ENCODE results near the gene XXYLT1.
"Not testable (repeated sequence)": the region's sequence is repeated elsewhere in the genome, so short reads cannot be mapped to it uniquely, and the experiment has no call there.

Gene XXYLT1

GRCh38 chr3:195189821-195190220 is 81.1 kb downstream of the XXYLT1 start:
- Histone ChIP-seq H3K4me1 (ENCODE audit: control insufficient read depth, insufficient read depth, low read length) (peaks cover 25% of the 10 kb centered on the region), H3K9ac (ENCODE audit: low read length in 2 of 2) (no peak overlapping the region), H3K4me3 (ENCODE audit: low read length in 2 of 2) (no peak overlapping the region), H3K9me3 (ENCODE audit: control insufficient read depth in 2 of 2, low read length in 2 of 2) (no peaks in the 10 kb centered on the region), H3K27ac (ENCODE audit: low read length) (no peak overlapping the region), H3K36me3 (ENCODE audit: control insufficient read depth in 2 of 2, insufficient read depth in 2 of 2, low read length in 2 of 2) (no peaks in the 10 kb centered on the region), H3K27me3 (ENCODE audit: control insufficient read depth in 1 of 2, insufficient read depth in 2 of 2, low read length in 2 of 2) (no peaks in the 10 kb centered on the region)

- no peaks in the 10 kb centered on the region for H3K27me3 ChIP-seq (ENCODE audit: control insufficient read depth in 1 of 2, insufficient read depth in 2 of 2, low read length in 2 of 2)
- H3K9ac ChIP-seq (ENCODE audit: low read length in 2 of 2) = no peak overlapping the region
- H3K9me3 ChIP-seq (ENCODE audit: control insufficient read depth in 2 of 2, low read length in 2 of 2) = no peaks in the 10 kb centered on the region
- H3K36me3 ChIP-seq (ENCODE audit: control insufficient read depth in 2 of 2, insufficient read depth in 2 of 2, low read length in 2 of 2) = no peaks in the 10 kb centered on the region
- H3K27ac ChIP-seq (ENCODE audit: low read length) = no peak overlapping the region
- H3K4me1 ChIP-seq (ENCODE audit: control insufficient read depth, insufficient read depth, low read length) = peaks cover 30% of the 10 kb centered on the region
- no peak overlapping the region for H3K4me3 ChIP-seq (ENCODE audit: low read length in 2 of 2)
Observed at GRCh38 chr3:195188426-195188927, 82.5 kb downstream of the XXYLT1 start.

GRCh38 chr3:195187609-195188425 is 83.1 kb downstream of the XXYLT1 start:
- no peaks in the 10 kb centered on the region for H3K27me3 ChIP-seq (ENCODE audit: control insufficient read depth in 1 of 2, insufficient read depth in 2 of 2, low read length in 2 of 2)
- no peaks in the 10 kb centered on the region for H3K36me3 ChIP-seq (ENCODE audit: control insufficient read depth in 2 of 2, insufficient read depth in 2 of 2, low read length in 2 of 2)
- no peak overlapping the region for H3K4me3 ChIP-seq (ENCODE audit: low read length in 2 of 2)
- H3K9ac ChIP-seq (ENCODE audit: low read length in 2 of 2) = no peak overlapping the region
- H3K27ac ChIP-seq (ENCODE audit: low read length) = peak overlapping the region; percentile 41
- peaks cover 37% of the 10 kb centered on the region for H3K4me1 ChIP-seq (ENCODE audit: control insufficient read depth, insufficient read depth, low read length)
- H3K9me3 ChIP-seq (ENCODE audit: control insufficient read depth in 2 of 2, low read length in 2 of 2) = no peaks in the 10 kb centered on the region

- not testable (repeated sequence) for H3K36me3 ChIP-seq (ENCODE audit: control insufficient read depth in 2 of 2, insufficient read depth in 2 of 2, low read length in 2 of 2); H3K4me3 ChIP-seq (ENCODE audit: low read length in 2 of 2); H3K9me3 ChIP-seq (ENCODE audit: control insufficient read depth in 2 of 2, low read length in 2 of 2); H3K9ac ChIP-seq (ENCODE audit: low read length in 2 of 2); H3K27ac ChIP-seq (ENCODE audit: low read length); H3K27me3 ChIP-seq (ENCODE audit: control insufficient read depth in 1 of 2, insufficient read depth in 2 of 2, low read length in 2 of 2)
- peaks cover 43% of the 10 kb centered on the region for H3K4me1 ChIP-seq (ENCODE audit: control insufficient read depth, insufficient read depth, low read length)
Observed at GRCh38 chr3:195186710-195187047, 84.3 kb downstream of the XXYLT1 start.

- Histone ChIP-seq H3K4me1 (ENCODE audit: control insufficient read depth, insufficient read depth, low read length) (peaks cover 43% of the 10 kb centered on the region), H3K4me3 (ENCODE audit: low read length in 2 of 2) (no peak overlapping the region), H3K36me3 (ENCODE audit: control insufficient read depth in 2 of 2, insufficient read depth in 2 of 2, low read length in 2 of 2) (no peaks in the 10 kb centered on the region), H3K27ac (ENCODE audit: low read length) (no peak overlapping the region), H3K9ac (ENCODE audit: low read length in 2 of 2) (no peak overlapping the region), H3K27me3 (ENCODE audit: control insufficient read depth in 1 of 2, insufficient read depth in 2 of 2, low read length in 2 of 2) (no peaks in the 10 kb centered on the region), H3K9me3 (ENCODE audit: control insufficient read depth in 2 of 2, low read length in 2 of 2) (no peaks in the 10 kb centered on the region)
Observed at GRCh38 chr3:195186041-195186709, 84.8 kb downstream of the XXYLT1 start.

- Histone ChIP-seq H3K36me3 (ENCODE audit: control insufficient read depth in 2 of 2, insufficient read depth in 2 of 2, low read length in 2 of 2) (no peaks in the 10 kb centered on the region), H3K4me1 (ENCODE audit: control insufficient read depth, insufficient read depth, low read length) (peaks cover 43% of the 10 kb centered on the region), H3K27me3 (ENCODE audit: control insufficient read depth in 1 of 2, insufficient read depth in 2 of 2, low read length in 2 of 2) (no peaks in the 10 kb centered on the region), H3K27ac (ENCODE audit: low read length) (no peak overlapping the region), H3K4me3 (ENCODE audit: low read length in 2 of 2) (no peak overlapping the region), H3K9me3 (ENCODE audit: control insufficient read depth in 2 of 2, low read length in 2 of 2) (no peaks in the 10 kb centered on the region), H3K9ac (ENCODE audit: low read length in 2 of 2) (no peak overlapping the region)
Observed at GRCh38 chr3:195185583-195185982, 85.4 kb downstream of the XXYLT1 start.

- H3K27ac ChIP-seq (ENCODE audit: low read length) = no peak overlapping the region
- H3K4me3 ChIP-seq (ENCODE audit: low read length in 2 of 2) = no peak overlapping the region
- H3K4me1 ChIP-seq (ENCODE audit: control insufficient read depth, insufficient read depth, low read length) = peaks cover 45% of the 10 kb centered on the region
- H3K27me3 ChIP-seq (ENCODE audit: control insufficient read depth in 1 of 2, insufficient read depth in 2 of 2, low read length in 2 of 2) = no peaks in the 10 kb centered on the region
- H3K9ac ChIP-seq (ENCODE audit: low read length in 2 of 2) = no peak overlapping the region
- no peaks in the 10 kb centered on the region for H3K36me3 ChIP-seq (ENCODE audit: control insufficient read depth in 2 of 2, insufficient read depth in 2 of 2, low read length in 2 of 2)
- no peaks in the 10 kb centered on the region for H3K9me3 ChIP-seq (ENCODE audit: control insufficient read depth in 2 of 2, low read length in 2 of 2)
Observed at GRCh38 chr3:195184716-195185421, 86.1 kb downstream of the XXYLT1 start.

GRCh38 chr3:195183071-195183776 is 87.7 kb downstream of the XXYLT1 start:
- Histone ChIP-seq H3K36me3 (ENCODE audit: control insufficient read depth in 2 of 2, insufficient read depth in 2 of 2, low read length in 2 of 2) (no peaks in the 10 kb centered on the region), H3K9me3 (ENCODE audit: control insufficient read depth in 2 of 2, low read length in 2 of 2) (no peaks in the 10 kb centered on the region), H3K4me1 (ENCODE audit: control insufficient read depth, insufficient read depth, low read length) (peaks cover 55% of the 10 kb centered on the region), H3K9ac (ENCODE audit: low read length in 2 of 2) (no peak overlapping the region), H3K27ac (ENCODE audit: low read length) (no peak overlapping the region), H3K4me3 (ENCODE audit: low read length in 2 of 2) (no peak overlapping the region), H3K27me3 (ENCODE audit: control insufficient read depth in 1 of 2, insufficient read depth in 2 of 2, low read length in 2 of 2) (no peaks in the 10 kb centered on the region)

GRCh38 chr3:195182470-195182795 is 88.5 kb downstream of the XXYLT1 start:
- no peak overlapping the region for H3K27ac ChIP-seq (ENCODE audit: low read length)
- H3K4me1 ChIP-seq (ENCODE audit: control insufficient read depth, insufficient read depth, low read length) = peaks cover 49% of the 10 kb centered on the region
- H3K9me3 ChIP-seq (ENCODE audit: control insufficient read depth in 2 of 2, low read length in 2 of 2) = no peaks in the 10 kb centered on the region
- no peak overlapping the region for H3K9ac ChIP-seq (ENCODE audit: low read length in 2 of 2)
- no peaks in the 10 kb centered on the region for H3K27me3 ChIP-seq (ENCODE audit: control insufficient read depth in 1 of 2, insufficient read depth in 2 of 2, low read length in 2 of 2)
- no peaks in the 10 kb centered on the region for H3K36me3 ChIP-seq (ENCODE audit: control insufficient read depth in 2 of 2, insufficient read depth in 2 of 2, low read length in 2 of 2)
- peak overlapping the region in 1 of 2 donors; percentile 11 for H3K4me3 ChIP-seq (ENCODE audit: low read length in 2 of 2)

GRCh38 chr3:195181741-195182469 is 89.1 kb downstream of the XXYLT1 start:
- Histone ChIP-seq H3K4me1 (ENCODE audit: control insufficient read depth, insufficient read depth, low read length) (peaks cover 45% of the 10 kb centered on the region), H3K9me3 (ENCODE audit: control insufficient read depth in 2 of 2, low read length in 2 of 2) (no peaks in the 10 kb centered on the region), H3K4me3 (ENCODE audit: low read length in 2 of 2) (peak overlapping the region in 1 of 2 donors; percentile 11), H3K27me3 (ENCODE audit: control insufficient read depth in 1 of 2, insufficient read depth in 2 of 2, low read length in 2 of 2) (no peaks in the 10 kb centered on the region), H3K9ac (ENCODE audit: low read length in 2 of 2) (no peak overlapping the region), H3K27ac (ENCODE audit: low read length) (no peak overlapping the region), H3K36me3 (ENCODE audit: control insufficient read depth in 2 of 2, insufficient read depth in 2 of 2, low read length in 2 of 2) (no peaks in the 10 kb centered on the region)

All from stomach smooth muscle (tissue), 2 donors.